ENCODE measurements around the gene ATP8A1.

GRCh38 chr4:42633605-42634388 lies 23.1 kb downstream of the ATP8A1 start:
- TF ChIP-seq EZH2 (IDR thresholded peaks at IDR 0.05; ENCODE audit: borderline replicate concordance, low read depth, low read length, severe bottlenecking), result no peak
- no peak for TF ChIP-seq CTCF (IDR thresholded peaks at IDR 0.05; ENCODE audit: borderline replicate concordance, extremely low read depth, low read length, poor library complexity, severe bottlenecking)
